WI38 (cell line): ENCODE data around the gene PLA2G1B.

Experiments
- H3K4me3 ChIP-seq: 2 replicates; pipeline ENCODE4 v1.5.1; 2011; ENCODE audit warnings: low read depth, mild to moderate bottlenecking, control low read depth, low read length
- CTCF ChIP-seq: IDR thresholded peaks from 2 replicates; pipeline ENCODE4 v1.5.1; 2012; ENCODE audit warnings: low read depth, mild to moderate bottlenecking, control low read depth, low read length

Gene PLA2G1B

GRCh38 chr12:120350576-120351350, 23.2 kb upstream of the PLA2G1B start:
- TF ChIP-seq CTCF: no peak
- H3K4me3 ChIP-seq: no peak overlapping the region

- no peak for TF ChIP-seq CTCF
- no peak overlapping the region for H3K4me3 ChIP-seq
These were observed 20.2 kb upstream of the PLA2G1B start for GRCh38 chr12:120347766-120348165.

- no peak overlapping the region for H3K4me3 ChIP-seq
- no peak for TF ChIP-seq CTCF
These were observed 19.1 kb upstream of the PLA2G1B start for GRCh38 chr12:120346681-120347080.

- TF ChIP-seq CTCF: no peak
These were observed 18.5 kb upstream of the PLA2G1B start for GRCh38 chr12:120346031-120346430.

GRCh38 chr12:120343692-120344091, 16.1 kb upstream of the PLA2G1B start:
- H3K4me3 ChIP-seq: no peak overlapping the region
- no peak for TF ChIP-seq CTCF

More at GRCh38 chr12:120346031-120346430, 18.5 kb upstream of the PLA2G1B start:
- H3K4me3 ChIP-seq: no peak overlapping the region

GRCh38 chr12:120343039-120343537, 15.5 kb upstream of the PLA2G1B start:
- TF ChIP-seq CTCF: no peak
- H3K4me3 ChIP-seq: no peak overlapping the region
